Loucy (cell line): Measurements from ENCODE around the gene IER2.

Source experiments
- CTCF ChIP-seq: fragments of 200-600 bp; sonication (generic); conservative IDR thresholded peaks from 2 replicates; pipeline ENCODE4 v1.5.1; 2014; ENCODE audit warnings: mild to moderate bottlenecking, antibody characterized with exemption, low read length
- EZH2phosphoT487 ChIP-seq: fragments of 200-600 bp; IDR thresholded peaks from 2 replicates; pipeline ENCODE4 v1.6.1; 2018; ENCODE audit warnings: antibody characterized with exemption, mild to moderate bottlenecking, moderate library complexity, borderline replicate concordance

- TF ChIP-seq CTCF (no peak), EZH2phosphoT487 (no peak)
Observed at GRCh38 chr19:13172346-13173138, 22.3 kb downstream of the IER2 start.
